ENCODE measurements around the gene TMSB10. TPM values are rescaled to one million over a fixed set of nuclear protein-coding genes. Genes with fewer than 3 reads are reported as not detected.
"Not testable (repeated sequence)": the region's sequence is repeated elsewhere in the genome, so short reads cannot be mapped to it uniquely, and the experiment has no call there.

Gene TMSB10
- 1,000 to 10,000 TPM; 5,825 to 8,742 (median 6,750) TPM for polyA plus RNA-seq (ENCODE audit: low read depth in 6 of 6)

- peak within 1 kb of the TSS; percentile 94 to 100 (median 96) for H3K4me3 Mint-ChIP-seq
- peaks cover 10 to 35% of the 10 kb centered on the region in 2 donors for H3K36me3 Mint-ChIP-seq
- DNase-seq = peak; percentile 94
- H3K27me3 Mint-ChIP-seq = no peaks in the 10 kb centered on the region
- ATAC-seq (ENCODE audit: low read depth in 2 of 2) = peak; percentile 74 to 76
- peak within 1 kb of the TSS; percentile 90 to 96 (median 94) for H3K27ac Mint-ChIP-seq
- peaks cover 46 to 62% (median 61%) of the 10 kb centered on the region in 3 donors for H3K4me1 Mint-ChIP-seq
- peaks cover 0 to 11% (median 2%) of the 10 kb centered on the region in 7 donors for H3K9me3 Mint-ChIP-seq
Measured at GRCh38 chr2:84905181-84906107, at the start of gene TMSB10. Gene TMSB10 (plus strand): TSS chr2:84905656.

GRCh38 chr2:84855731-84856130 lies 49.7 kb upstream of the TMSB10 start:
- Mint-ChIP-seq H3K4me1 (peaks cover 42 to 50% (median 43%) of the 10 kb centered on the region in 3 donors), H3K4me3 (no peak overlapping the region), H3K36me3 (peaks cover 15 to 43% of the 10 kb centered on the region in 2 donors), H3K27ac (peak overlapping the region in 3 of 6 donors; percentile 3 to 78 (median 30)), H3K27me3 (no peaks in the 10 kb centered on the region), H3K9me3 (peaks cover 9 to 18% (median 13%) of the 10 kb centered on the region in 7 donors)
- DNase-seq = no peak
- ATAC-seq (ENCODE audit: low read depth in 2 of 2) = no peak

DNA sequence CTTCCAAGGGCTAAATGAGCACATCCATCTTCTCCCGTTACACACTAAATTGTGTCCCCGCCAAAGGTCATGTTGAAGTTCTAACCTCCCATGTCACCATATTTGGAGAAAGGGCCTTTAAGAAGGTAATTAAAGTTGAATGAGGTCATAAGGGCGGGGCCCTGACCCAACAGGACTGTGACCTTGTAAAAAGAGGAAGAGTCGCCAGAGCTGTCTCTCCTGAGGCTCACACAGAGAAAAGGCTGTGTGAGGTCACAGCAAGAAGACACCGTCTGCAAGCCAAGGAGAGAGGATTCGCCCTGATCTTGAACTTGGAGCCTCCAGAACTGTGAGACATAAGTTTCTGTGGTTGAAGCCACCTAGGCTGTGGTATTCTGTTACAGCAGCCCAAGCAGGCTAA lies 48.7 kb upstream of the TMSB10 start:
- peak; percentile 99 to 100 for ATAC-seq (ENCODE audit: low read depth in 2 of 2)
- Mint-ChIP-seq H3K27ac (peak overlapping the region; percentile 84 to 99 (median 93)), H3K36me3 (peaks cover 15 to 35% of the 10 kb centered on the region in 2 donors), H3K27me3 (no peaks in the 10 kb centered on the region), H3K9me3 (peaks cover 9 to 17% (median 13%) of the 10 kb centered on the region in 7 donors), H3K4me1 (peaks cover 38 to 50% (median 48%) of the 10 kb centered on the region in 3 donors), H3K4me3 (peak overlapping the region in 1 of 8 donors; percentile 70)
- peak; percentile 57 for DNase-seq

DNA sequence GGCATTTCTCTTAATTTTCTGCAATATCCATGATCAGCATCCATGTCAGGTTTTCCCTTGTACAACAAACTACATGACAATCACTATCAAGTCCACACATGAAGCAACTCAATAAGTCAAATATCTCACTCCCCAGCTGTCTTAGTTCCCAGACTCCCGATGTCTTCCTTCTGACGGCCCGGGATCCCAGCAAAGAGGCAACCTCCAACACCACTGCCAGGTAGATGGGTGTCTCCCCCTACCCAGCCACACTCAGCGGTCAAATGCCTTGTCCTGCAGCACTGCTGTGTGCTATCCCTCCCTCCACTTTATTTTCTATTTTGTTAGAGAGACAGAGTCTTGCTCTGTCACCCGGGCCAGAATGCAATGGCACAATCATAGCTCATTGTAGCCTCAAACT lies 47.9 kb upstream of the TMSB10 start:
- H3K27me3 Mint-ChIP-seq = no peaks in the 10 kb centered on the region
- H3K9me3 Mint-ChIP-seq = peaks cover 8 to 13% (median 9%) of the 10 kb centered on the region in 7 donors
- peaks cover 32 to 50% (median 45%) of the 10 kb centered on the region in 3 donors for H3K4me1 Mint-ChIP-seq
- peaks cover 14 to 27% of the 10 kb centered on the region in 2 donors for H3K36me3 Mint-ChIP-seq
- ATAC-seq (ENCODE audit: low read depth in 2 of 2) = no peak
- H3K4me3 Mint-ChIP-seq = no peak overlapping the region
- no peak for DNase-seq
- H3K27ac Mint-ChIP-seq = peak overlapping the region in 5 of 6 donors; percentile 49 to 86 (median 62)

GRCh38 chr2:84858123-84858522 lies 47.3 kb upstream of the TMSB10 start:
- ATAC-seq (ENCODE audit: low read depth in 2 of 2) (no peak), DNase-seq (no peak)
- H3K4me3 Mint-ChIP-seq = no peak overlapping the region
- no peaks in the 10 kb centered on the region for H3K27me3 Mint-ChIP-seq
- H3K4me1 Mint-ChIP-seq = peaks cover 31 to 46% (median 45%) of the 10 kb centered on the region in 3 donors
- peak overlapping the region; percentile 7 to 86 (median 70) for H3K27ac Mint-ChIP-seq
- peaks cover 8 to 22% of the 10 kb centered on the region in 2 donors for H3K36me3 Mint-ChIP-seq
- H3K9me3 Mint-ChIP-seq = peaks cover 3 to 7% (median 6%) of the 10 kb centered on the region in 7 donors

- Mint-ChIP-seq H3K9me3 (peaks cover 0 to 4% (median 2%) of the 10 kb centered on the region in 7 donors), H3K27ac (peak overlapping the region in 4 of 6 donors; percentile 16 to 85 (median 50)), H3K4me1 (peaks cover 31 to 45% (median 44%) of the 10 kb centered on the region in 3 donors), H3K27me3 (no peaks in the 10 kb centered on the region), H3K4me3 (no peak overlapping the region), H3K36me3 (peaks cover 5 to 18% of the 10 kb centered on the region in 2 donors)
- no peak for ATAC-seq (ENCODE audit: low read depth in 2 of 2)
- DNase-seq = no peak
Measured at GRCh38 chr2:84858937-84859336, 46.5 kb upstream of the TMSB10 start.

DNA sequence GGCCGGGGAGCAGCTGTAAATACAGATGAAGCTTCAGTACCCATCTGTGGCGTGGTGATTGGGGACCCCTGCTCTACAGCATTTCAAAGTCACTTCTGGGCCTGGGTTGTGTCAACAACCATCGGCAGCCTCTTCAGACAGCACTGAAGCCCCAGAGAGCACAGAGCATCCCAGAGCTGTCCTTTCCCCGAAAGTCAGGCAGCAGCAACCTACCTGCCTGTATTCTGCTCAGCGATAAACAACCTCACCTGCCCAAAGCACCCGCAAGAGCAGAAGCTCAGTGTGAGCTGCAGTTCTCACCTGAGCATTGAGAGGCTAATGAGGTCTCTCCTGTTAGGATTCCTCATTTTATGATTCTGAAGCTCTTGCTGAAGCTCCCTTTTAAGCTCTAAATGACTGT lies 43.9 kb upstream of the TMSB10 start:
- Mint-ChIP-seq H3K27me3 (no peaks in the 10 kb centered on the region), H3K4me3 (no peak overlapping the region), H3K27ac (peak overlapping the region in 2 of 6 donors; percentile 76), H3K36me3 (peaks cover 4% of the 10 kb centered on the region in 2 donors), H3K4me1 (peaks cover 23 to 51% (median 31%) of the 10 kb centered on the region in 3 donors), H3K9me3 (peaks cover 0 to 3% (median 0%) of the 10 kb centered on the region in 7 donors)
- DNase-seq (no peak), ATAC-seq (ENCODE audit: low read depth in 2 of 2) (no peak)

DNA sequence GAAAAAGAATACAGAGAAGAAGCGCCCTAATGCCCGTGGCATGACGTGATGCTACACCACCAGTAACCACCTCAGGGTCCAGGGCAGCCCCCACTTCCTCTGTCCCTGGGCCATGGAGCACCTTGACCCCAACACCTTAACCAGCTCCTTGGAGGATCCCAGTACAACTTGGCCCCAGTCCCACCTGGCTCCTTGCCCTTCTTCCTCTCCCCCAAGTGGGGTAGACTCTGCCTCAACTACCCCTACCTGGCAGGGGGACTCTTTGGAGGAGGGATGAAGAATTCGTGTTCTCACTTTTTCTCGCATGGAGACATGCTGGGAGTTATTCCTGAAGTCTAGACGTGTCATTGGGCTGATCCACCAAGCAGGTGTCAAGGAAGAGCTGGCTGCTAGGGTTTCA lies 43.5 kb upstream of the TMSB10 start:
- H3K27ac Mint-ChIP-seq = peak overlapping the region in 3 of 6 donors; percentile 52 to 76 (median 53)

GRCh38 chr2:84865181-84865783 lies 40.2 kb upstream of the TMSB10 start:
- Mint-ChIP-seq H3K27me3 (no peaks in the 10 kb centered on the region), H3K4me3 (no peak overlapping the region)

More for the DNA sequence above, 43.5 kb upstream of the TMSB10 start:
- DNase-seq (no peak), ATAC-seq (ENCODE audit: low read depth in 2 of 2) (no peak)
- no peaks in the 10 kb centered on the region for H3K27me3 Mint-ChIP-seq
- H3K4me1 Mint-ChIP-seq = peaks cover 18 to 46% (median 26%) of the 10 kb centered on the region in 3 donors
- H3K9me3 Mint-ChIP-seq = no peaks in the 10 kb centered on the region
- no peak overlapping the region for H3K4me3 Mint-ChIP-seq
- no peaks in the 10 kb centered on the region for H3K36me3 Mint-ChIP-seq

DNA sequence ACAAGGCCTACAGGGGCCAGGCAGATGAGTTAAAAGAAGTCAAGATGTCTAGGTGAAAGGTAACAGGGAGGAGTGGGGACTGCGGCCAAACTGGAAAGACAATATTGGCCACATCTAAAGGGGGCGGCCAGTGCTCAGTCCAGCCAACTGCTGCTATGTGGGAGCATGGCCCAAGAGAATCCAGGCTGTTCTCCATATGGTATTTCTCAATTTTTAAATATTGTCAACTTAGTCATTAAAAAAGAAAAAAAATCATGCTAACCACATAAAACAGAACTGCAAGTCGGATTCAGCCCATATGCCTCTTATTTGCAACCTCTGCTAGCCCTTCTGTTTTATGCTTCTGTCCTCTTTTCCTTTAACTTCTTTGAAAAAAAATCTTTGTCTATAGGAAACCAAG lies 39.3 kb upstream of the TMSB10 start:
- DNase-seq (no peak), ATAC-seq (ENCODE audit: low read depth in 2 of 2) (no peak)
- Mint-ChIP-seq H3K4me1 (peaks cover 4 to 27% (median 15%) of the 10 kb centered on the region in 3 donors), H3K9me3 (no peaks in the 10 kb centered on the region), H3K27ac (no peak overlapping the region), H3K27me3 (no peaks in the 10 kb centered on the region), H3K4me3 (no peak overlapping the region), H3K36me3 (no peaks in the 10 kb centered on the region)

More at GRCh38 chr2:84865181-84865783, 40.2 kb upstream of the TMSB10 start:
- H3K27ac Mint-ChIP-seq = no peak overlapping the region
- H3K4me1 Mint-ChIP-seq = peaks cover 0 to 23% (median 10%) of the 10 kb centered on the region in 3 donors
- no peaks in the 10 kb centered on the region for H3K36me3 Mint-ChIP-seq
- no peaks in the 10 kb centered on the region for H3K9me3 Mint-ChIP-seq
- peak; percentile 18 for DNase-seq
- ATAC-seq (ENCODE audit: low read depth in 2 of 2) = peak in 1 of 2 donors; percentile 55

GRCh38 chr2:84868327-84868726 lies 37.1 kb upstream of the TMSB10 start:
- H3K4me3 Mint-ChIP-seq; DNase-seq; ATAC-seq (ENCODE audit: low read depth in 2 of 2); H3K27ac Mint-ChIP-seq; H3K27me3 Mint-ChIP-seq; H3K36me3 Mint-ChIP-seq; H3K9me3 Mint-ChIP-seq: not testable (repeated sequence)
- peaks cover 4 to 22% (median 15%) of the 10 kb centered on the region in 3 donors for H3K4me1 Mint-ChIP-seq

- peaks cover 0 to 5% of the 10 kb centered on the region in 2 donors for H3K36me3 Mint-ChIP-seq
- peaks cover 7 to 16% (median 11%) of the 10 kb centered on the region in 3 donors for H3K4me1 Mint-ChIP-seq
- no peaks in the 10 kb centered on the region for H3K27me3 Mint-ChIP-seq
Measured at GRCh38 chr2:84870306-84870705, 35.1 kb upstream of the TMSB10 start.

GRCh38 chr2:84872691-84873090 lies 32.8 kb upstream of the TMSB10 start:
- not testable (repeated sequence) for H3K27me3 Mint-ChIP-seq; H3K36me3 Mint-ChIP-seq; H3K9me3 Mint-ChIP-seq; H3K4me3 Mint-ChIP-seq; DNase-seq; ATAC-seq (ENCODE audit: low read depth in 2 of 2); H3K27ac Mint-ChIP-seq
- peaks cover 12 to 27% (median 12%) of the 10 kb centered on the region in 3 donors for H3K4me1 Mint-ChIP-seq

More at GRCh38 chr2:84870306-84870705, 35.1 kb upstream of the TMSB10 start:
- peak; percentile 21 for DNase-seq
- H3K9me3 Mint-ChIP-seq = no peaks in the 10 kb centered on the region
- H3K4me3 Mint-ChIP-seq = no peak overlapping the region
- H3K27ac Mint-ChIP-seq = no peak overlapping the region
- peak; percentile 47 to 58 for ATAC-seq (ENCODE audit: low read depth in 2 of 2)

All from naive B cell (primary cell).